Activated B cell treated with CpG ODN at 0.5 μM for 24 hours (primary cell): ENCODE measurements around the gene F11. TPM values are rescaled to one million over a fixed set of nuclear protein-coding genes. Genes with fewer than 3 reads are reported as not detected.
"Not testable (repeated sequence)": the region's sequence is repeated elsewhere in the genome, so short reads cannot be mapped to it uniquely, and the experiment has no call there.

ENCODE experiments used
- ATAC-seq: fragments of 200-7000 bp; cut with Tn5 transposase; one replicate; pipeline ENCODE4 v1.10.0; 2021; ENCODE audit warnings: low read depth, mild to moderate bottlenecking, moderate library complexity
- CTCF ChIA-PET: fragments of 350-600 bp; sonication (Branson Sonifier 250); formaldehyde crosslinking; loops from one replicate; lab custom pipeline; 2021; ENCODE audit warnings: antibody characterized with exemption; lab: Charles Lee
- POLR2A ChIA-PET: fragments of 350-600 bp; sonication (Branson Sonifier 250); formaldehyde crosslinking; loops from one replicate; lab custom pipeline; 2021; ENCODE audit warnings: antibody characterized with exemption; lab: Charles Lee
- DNase-seq: peaks from one replicate; pipeline ENCODE4 v3.0.0; 2022
- H3K27ac Mint-ChIP-seq: one replicate; pipeline ENCODE4 v1.8.0; 2020; ENCODE audit warnings: mixed read lengths
- H3K27me3 Mint-ChIP-seq: one replicate; pipeline ENCODE4 v1.8.0; 2021; ENCODE audit warnings: mixed read lengths
- H3K36me3 Mint-ChIP-seq: one replicate; pipeline ENCODE4 v1.8.0; 2021; ENCODE audit warnings: low read depth, mixed read lengths
- H3K4me1 Mint-ChIP-seq: one replicate; pipeline ENCODE4 v1.8.0; 2021; ENCODE audit warnings: mixed read lengths
- H3K4me3 Mint-ChIP-seq: one replicate; pipeline ENCODE4 v1.8.0; 2020; ENCODE audit warnings: mild to moderate bottlenecking, mixed read lengths
- H3K9me3 Mint-ChIP-seq: one replicate; pipeline ENCODE4 v1.8.0; 2020; ENCODE audit warnings: mixed read lengths
- CTCF ChIP-seq: fragments of 200-600 bp; IDR thresholded peaks from one replicate; pipeline ENCODE4 v1.8.0; 2022; ENCODE audit warnings: antibody characterized with exemption, mild to moderate bottlenecking
- intact Hi-C: fragments of 100-400 bp; cut with micrococcal nuclease; formaldehyde crosslinking; loops from one replicate; pipeline ENCODE4 v1.15.1; 2024
- total RNA-seq: library from RNA; stranded (reverse); gene quantifications from 2 replicates; pipeline ENCODE4 v1.2.3, GENCODE V29; 2022

F11 gene
- total RNA-seq, 1 donor from 2014 or later: not detected

GRCh38 chr4:186244835-186245234 is 21.2 kb upstream of the F11 start:
- DNase-seq (no peak), ATAC-seq (no peak)
- no peak for TF ChIP-seq CTCF
- peaks cover 5% of the 10 kb centered on the region for H3K9me3 Mint-ChIP-seq
- H3K27ac Mint-ChIP-seq: no peak overlapping the region
- H3K4me1 Mint-ChIP-seq: no peaks in the 10 kb centered on the region
- H3K36me3 Mint-ChIP-seq: no peaks in the 10 kb centered on the region
- H3K4me3 Mint-ChIP-seq: no peak overlapping the region
- ChIA-PET CTCF (no interaction called here), POLR2A (no interaction called here)
- H3K27me3 Mint-ChIP-seq: no peaks in the 10 kb centered on the region
- intact Hi-C loops: no loop called here

DNA sequence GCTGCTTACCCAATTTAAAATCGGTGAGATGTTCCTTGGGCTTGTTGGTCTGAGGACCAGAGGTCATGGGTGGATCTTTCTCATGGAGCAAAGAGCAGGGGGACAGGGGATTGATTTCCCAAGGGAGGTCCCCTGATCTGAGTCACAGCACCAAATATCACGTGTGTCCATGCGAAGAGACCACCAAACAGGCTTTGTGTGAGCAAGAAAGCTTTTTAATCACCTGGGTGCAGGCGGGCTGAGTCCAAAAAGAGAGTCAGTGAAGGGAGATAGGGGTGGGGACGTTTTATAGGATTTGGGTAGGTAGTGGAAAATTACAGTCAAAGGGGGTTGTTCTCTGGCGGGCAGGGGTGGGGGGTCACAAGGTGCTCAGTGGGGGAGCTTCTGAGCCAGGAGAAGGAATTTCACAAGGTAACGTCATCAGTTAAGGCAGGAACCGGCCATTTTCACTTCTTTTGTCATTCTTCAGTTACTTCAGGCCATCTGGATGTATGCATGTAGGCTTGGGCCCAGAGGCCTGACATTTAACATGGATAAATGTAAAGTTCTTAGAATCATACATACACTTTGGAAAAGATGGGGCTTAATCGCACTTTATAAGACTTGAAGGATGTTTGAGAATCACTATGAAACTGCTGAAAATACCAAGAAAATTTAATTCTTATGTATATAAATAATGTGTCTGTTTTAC is 18.8 kb upstream of the F11 start:
- H3K4me1 Mint-ChIP-seq, ATAC-seq, intact Hi-C loops, H3K4me3 Mint-ChIP-seq, H3K27ac Mint-ChIP-seq, H3K27me3 Mint-ChIP-seq, CTCF ChIA-PET, H3K36me3 Mint-ChIP-seq, POLR2A ChIA-PET, H3K9me3 Mint-ChIP-seq, DNase-seq: not testable (repeated sequence)

GRCh38 chr4:186248643-186249042 is 17.3 kb upstream of the F11 start:
- no peak for TF ChIP-seq CTCF
- POLR2A ChIA-PET: no interaction called here
- no peak for ATAC-seq
- Mint-ChIP-seq H3K4me1 (no peaks in the 10 kb centered on the region), H3K36me3 (no peaks in the 10 kb centered on the region), H3K27me3 (no peaks in the 10 kb centered on the region), H3K27ac (no peak overlapping the region), H3K4me3 (no peak overlapping the region), H3K9me3 (peaks cover 5% of the 10 kb centered on the region)
- CTCF ChIA-PET: no interaction called here
- no peak for DNase-seq
- intact Hi-C loops: no loop called here

GRCh38 chr4:186249785-186250754 is 15.9 kb upstream of the F11 start:
- no peaks in the 10 kb centered on the region for H3K36me3 Mint-ChIP-seq
- ChIA-PET POLR2A (no interaction called here), CTCF (no interaction called here)
- DNase-seq (no peak), ATAC-seq (no peak)
- H3K4me3 Mint-ChIP-seq: no peak overlapping the region
- intact Hi-C loops: no loop called here
- no peak for TF ChIP-seq CTCF
- H3K27ac Mint-ChIP-seq: no peak overlapping the region
- no peaks in the 10 kb centered on the region for H3K4me1 Mint-ChIP-seq
- H3K9me3 Mint-ChIP-seq: peaks cover 5% of the 10 kb centered on the region
- no peaks in the 10 kb centered on the region for H3K27me3 Mint-ChIP-seq

GRCh38 chr4:186250760-186251159 is 15.2 kb upstream of the F11 start:
- no peak for TF ChIP-seq CTCF
- Mint-ChIP-seq H3K9me3 (peaks cover 5% of the 10 kb centered on the region), H3K27ac (no peak overlapping the region), H3K27me3 (no peaks in the 10 kb centered on the region), H3K4me1 (no peaks in the 10 kb centered on the region), H3K4me3 (no peak overlapping the region), H3K36me3 (no peaks in the 10 kb centered on the region)
- ATAC-seq: no peak
- ChIA-PET POLR2A (no interaction called here), CTCF (no interaction called here)
- intact Hi-C loops: no loop called here
- DNase-seq: no peak
